HepG2 (cell line): ENCODE data around the gene B3GAT3. TPM values are rescaled to one million over a fixed set of nuclear protein-coding genes. Genes with fewer than 3 reads are reported as not detected.

Source experiments
- ATAC-seq: fragments of 200-7000 bp; cut with Tn5 transposase; 3 replicates; pipeline ENCODE4 v1.9.1; 2020; ENCODE audit warnings: mild to moderate bottlenecking, moderate library complexity
- BruUV-seq: library from RNA; stranded (reverse); fragments of 400-500 nt; replicated peaks from 2 replicates; lab custom pipeline; 2021; lab: Mats Ljungman, UMichigan
- CTCF ChIA-PET: fragments of 300-600 bp; formaldehyde crosslinking; extraction: SDS; loops from one replicate; lab custom pipeline; 2021; ENCODE audit warnings: low total read pairs, inconsistent platforms, low intra/inter-chr PET ratio; lab: Yijun Ruan, JAX
- POLR2A ChIA-PET: fragments of 350-600 bp; sonication (Branson Sonifier 250); formaldehyde crosslinking; loops from one replicate; lab custom pipeline; 2020; ENCODE audit warnings: antibody characterized with exemption, inconsistent platforms; lab: Yijun Ruan, JAX
- DNase-seq: peaks from one replicate; pipeline ENCODE4 v3.0.0-alpha.2; 2015; ENCODE audit warnings: low spot score
- FAIRE-seq: peaks from 3 replicates; lab custom pipeline; 2011; peaks lifted over from hg19 to GRCh38; lab: Jason Lieb, UNC
- H2AFZ ChIP-seq: one replicate; pipeline ENCODE4 v1.6.1; 2011; ENCODE audit warnings: low read length, inconsistent platforms
- H3K27ac ChIP-seq: fragments of 300-600 bp; 3 replicates; pipeline ENCODE4 v1.8.0; 2011; ENCODE audit warnings: mixed run types, mild to moderate bottlenecking, mixed read lengths, low read length, inconsistent platforms; ENCODE audit not compliant: insufficient read depth; ENCODE audit errors: extremely low read length
- H3K27me3 ChIP-seq, 2 experiments: fragments of 200-600 bp in 1 of 2; 2 replicates in 1 of 2; 3 replicates in 1 of 2; pipeline versions ENCODE4 v1.6.0 to v1.8.0; 2011; ENCODE audit warnings: low read length in 2 of 2, mild to moderate bottlenecking in 2 of 2, moderate library complexity in 2 of 2, inconsistent platforms in 1 of 2; ENCODE audit not compliant: insufficient read depth in 2 of 2, control insufficient read depth in 1 of 2
- H3K36me3 ChIP-seq, 2 experiments: fragments of 200-600 bp in 1 of 2; replicated peaks in 1 of 2; 2 replicates in 1 of 2; 3 replicates in 1 of 2; pipeline versions ENCODE4 v1.5.1 to v1.8.0; 2011; ENCODE audit warnings: low read length in 2 of 2, inconsistent platforms in 1 of 2; ENCODE audit not compliant: insufficient read depth in 2 of 2, control insufficient read depth in 1 of 2
- H3K4me1 ChIP-seq: 2 replicates; pipeline ENCODE4 v1.5.1; 2012; ENCODE audit warnings: low read length, inconsistent platforms; ENCODE audit not compliant: insufficient read depth
- H3K4me2 ChIP-seq: 2 replicates; pipeline ENCODE4 v1.6.0; 2011; ENCODE audit warnings: low read depth, low read length, inconsistent platforms
- H3K4me3 ChIP-seq, 3 experiments: fragments of 200-600 bp in 1 of 3; sonication (generic), shearing (Covaris generic) in 1 of 3; replicated peaks in 1 of 3; 2 replicates each; pipeline ENCODE4 v1.5.1; 2011 to 2016; ENCODE audit warnings: low read length in 3 of 3, inconsistent platforms in 2 of 3, low read depth in 2 of 3, mild to moderate bottlenecking in 2 of 3, control low read depth in 1 of 3, mixed read lengths in 1 of 3; ENCODE audit not compliant: insufficient read depth in 1 of 3
- H3K79me2 ChIP-seq: one replicate; pipeline ENCODE4 v1.6.1; 2011; ENCODE audit warnings: low read length, inconsistent platforms; ENCODE audit not compliant: insufficient read depth
- H3K9ac ChIP-seq: 2 replicates; pipeline ENCODE4 v1.6.0; 2011; ENCODE audit warnings: mild to moderate bottlenecking, low read depth, low read length, inconsistent platforms; ENCODE audit not compliant: insufficient read depth
- H3K9me3 ChIP-seq: 2 replicates; pipeline ENCODE4 v1.5.1; 2012; ENCODE audit warnings: mild to moderate bottlenecking, low read length
- H4K20me1 ChIP-seq: 2 replicates; pipeline ENCODE4 v1.6.0; 2011; ENCODE audit warnings: inconsistent platforms, mild to moderate bottlenecking, low read length, moderate library complexity; ENCODE audit not compliant: insufficient read depth
- ATM ChIP-seq: fragments of 450-650 bp; IDR thresholded peaks from 2 replicates; pipeline ENCODE4 v1.7.1; 2017; ENCODE audit warnings: mild to moderate bottlenecking, borderline replicate concordance
- CBX1 ChIP-seq: IDR thresholded peaks from one replicate; pipeline ENCODE4 v1.6.1; 2016; ENCODE audit warnings: antibody characterized with exemption, low read depth
- CERS6 ChIP-seq: sonication (generic); formaldehyde crosslinking; IDR thresholded peaks from 2 replicates; pipeline ENCODE4 v1.5.0; 2020; ENCODE audit warnings: missing genetic modification reagents
- E2F5 ChIP-seq: sonication (generic); formaldehyde crosslinking; conservative IDR thresholded peaks from 2 replicates; pipeline ENCODE4 v1.4.0; 2020; ENCODE audit warnings: missing genetic modification reagents
- FOXK2 ChIP-seq: fragments of 450-650 bp; IDR thresholded peaks from 2 replicates; pipeline ENCODE4 v1.6.1; 2016
- MEF2D ChIP-seq: sonication (generic); formaldehyde crosslinking; IDR thresholded peaks from 2 replicates; pipeline ENCODE4 v1.5.1; 2020; ENCODE audit warnings: mild to moderate bottlenecking, missing genetic modification reagents
- MIER3 ChIP-seq: IDR thresholded peaks from 2 replicates; pipeline ENCODE4 v1.6.1; 2016; ENCODE audit warnings: missing compliant biosample characterization, borderline replicate concordance
- RFX1 ChIP-seq: fragments of 450-650 bp; IDR thresholded peaks from 2 replicates; pipeline ENCODE4 v1.6.1; 2017
- ZFP82 ChIP-seq: sonication (generic); formaldehyde crosslinking; IDR thresholded peaks from 2 replicates; pipeline ENCODE4 v1.5.1; 2020; ENCODE audit warnings: mild to moderate bottlenecking, missing genetic modification reagents, borderline replicate concordance
- ZNF160 ChIP-seq: sonication (generic); formaldehyde crosslinking; IDR thresholded peaks from 2 replicates; pipeline ENCODE4 v1.8.0; 2022; ENCODE audit warnings: mild to moderate bottlenecking, inconsistent platforms, missing genetic modification reagents
- ZNF30 ChIP-seq: sonication (generic); formaldehyde crosslinking; IDR thresholded peaks from 2 replicates; pipeline ENCODE4 v1.5.0; 2020; ENCODE audit warnings: mild to moderate bottlenecking, missing genetic modification reagents
- ZNF343 ChIP-seq: sonication (generic); formaldehyde crosslinking; IDR thresholded peaks from 2 replicates; pipeline ENCODE4 v1.4.0; 2020; ENCODE audit warnings: mild to moderate bottlenecking, missing genetic modification reagents
- ZNF414 ChIP-seq: sonication (generic); formaldehyde crosslinking; IDR thresholded peaks from 2 replicates; pipeline ENCODE4 v1.5.0; 2020; ENCODE audit warnings: missing genetic modification reagents
- ZNF512 ChIP-seq: sonication (generic); formaldehyde crosslinking; IDR thresholded peaks from 2 replicates; pipeline ENCODE4 v1.4.0; 2020; ENCODE audit warnings: mild to moderate bottlenecking, missing genetic modification reagents
- ZNF670 ChIP-seq: sonication (generic); formaldehyde crosslinking; IDR thresholded peaks from 2 replicates; pipeline ENCODE4 v1.8.0; 2022; ENCODE audit warnings: mild to moderate bottlenecking, missing genetic modification reagents, borderline replicate concordance
- ZSCAN21 ChIP-seq: sonication (generic); formaldehyde crosslinking; IDR thresholded peaks from 2 replicates; pipeline ENCODE4 v1.8.0; 2022; ENCODE audit warnings: mild to moderate bottlenecking, missing genetic modification reagents, moderate library complexity, borderline replicate concordance
- WGBS: methylation state at CpG from one replicate; pipeline ENCODE4 v1.1.6; 2017; ENCODE audit warnings: low lambda C conversion rate; 5-methylcytosine and 5-hydroxymethylcytosine counted together
- in situ Hi-C: cut with HindIII; loops from 2 replicates; pipeline ENCODE4 v1.10.0; 2017; ENCODE audit warnings: low pct_unique_long_range_greater_than_20kb; ENCODE audit not compliant: extremely low pct_ligation_motif_present
- intact Hi-C: fragments of 100-400 bp; cut with micrococcal nuclease; formaldehyde crosslinking; loops from one replicate; pipeline ENCODE4 v1.10.0; 2022; ENCODE audit not compliant: unreplicated experiment
- polyA plus RNA-seq, 8 experiments: library from polyadenylated mRNA; depleted of rRNA in 3 of 8; stranded (reverse) in 7 of 8; unstranded in 1 of 8; fragments of >200 nt; fragmentation: Illumina TruSeq in 4 of 8; extraction: Trizol in 4 of 8; gene quantifications; 2 replicates each; pipeline versions ENCODE4 v1.2.1 to v1.2.3, GENCODE V29; 2011 to 2016; ENCODE audit warnings: low read depth in 4 of 8, missing spikeins in 1 of 8, mixed read lengths in 1 of 8; ENCODE audit not compliant: insufficient read depth in 1 of 8
- total RNA-seq, 5 experiments: library from RNA; depleted of rRNA; stranded (reverse); fragments of >200 nt; fragmentation: Illumina TruSeq; extraction: Trizol; gene quantifications; 2 replicates each; pipeline ENCODE4 v1.2.3, GENCODE V29; 2016; ENCODE audit warnings: low read depth in 1 of 5

Gene B3GAT3
- total and polyA plus RNA-seq, 2 of the 13 experiments (the other 11 are each of a cell fraction or from before 2014, with no cell fraction given): 21.3 to 26.1 TPM

GRCh38 chr11:62603776-62604299 is 17.9 kb downstream of the B3GAT3 start:
- Histone ChIP-seq H2AFZ (no peak overlapping the region), H4K20me1 (no peaks in the 10 kb centered on the region), H3K4me3 (no peak overlapping the region), H3K9me3 (no peaks in the 10 kb centered on the region), H3K79me2 (peaks cover 25% of the 10 kb centered on the region), H3K36me3 (peaks cover 0 to under 1% of the 10 kb centered on the region in 2 experiments; a peak in 3 of 5 replicates), H3K27ac (no peak overlapping the region), H3K27me3 (no peaks in the 10 kb centered on the region; a peak in 1 of 5 replicates), H3K9ac (no peak overlapping the region), H3K4me2 (no peak overlapping the region), H3K4me1 (peaks cover 48% of the 10 kb centered on the region)
- in situ Hi-C loops: no loop called here
- ChIA-PET POLR2A (interaction anchor here (1.0 to 2.0 kb wide), 4 partner anchors 12 to 237 kb away, joined by 3 to 8 read pairs (median 6); partner anchors contain the start of genes B3GAT3, C11orf98, CSKMT and TUT1), CTCF (no interaction called here)
- no peak for DNase-seq
- peak; percentile 40 for TF ChIP-seq RFX1
- TF ChIP-seq ZFP82 (CRISPR knock-in tag): no peak
- TF ChIP-seq ZNF670 (CRISPR knock-in tag): no peak
- no peak for FAIRE-seq
- 98% methylated on average over 8 of the region's 8 CpGs for WGBS
- intact Hi-C loops: no loop called here
- BruUV-seq: no TSS peak
- no peak for ATAC-seq

GRCh38 chr11:62603072-62603408 is 18.7 kb downstream of the B3GAT3 start:
- no peaks in the 10 kb centered on the region for H3K9me3 ChIP-seq
- in situ Hi-C loops: no loop called here
- BruUV-seq: no TSS peak
- no peak overlapping the region for H3K9ac ChIP-seq
- no peak overlapping the region for H3K27ac ChIP-seq
- intact Hi-C loops: no loop called here
- H3K4me3 ChIP-seq: no peak overlapping the region
- H2AFZ ChIP-seq: no peak overlapping the region
- FAIRE-seq (no peak), DNase-seq (no peak), ATAC-seq (no peak)
- 96% methylated on average over 12 of the region's 13 CpGs for WGBS
- peaks cover 33% of the 10 kb centered on the region for H3K79me2 ChIP-seq
- POLR2A ChIA-PET: interaction anchor here (1.8 to 3.5 kb wide), 3 partner anchors 11 to 62 kb away, joined by 5 to 137 read pairs (median 6); partner anchors contain the start of genes B3GAT3, C11orf98, CSKMT and TUT1
- no peak overlapping the region for H3K4me2 ChIP-seq
- H4K20me1 ChIP-seq: no peaks in the 10 kb centered on the region
- peaks cover 55% of the 10 kb centered on the region for H3K4me1 ChIP-seq
- H3K27me3 ChIP-seq: no peaks in the 10 kb centered on the region; a peak in 1 of 5 replicates
- CTCF ChIA-PET: no interaction called here
- peaks cover under 1 to 9% of the 10 kb centered on the region in 2 experiments; a peak in 4 of 5 replicates for H3K36me3 ChIP-seq
- no peak for TF ChIP-seq FOXK2
- no peak for TF ChIP-seq MIER3 (CRISPR knock-in tag)
- no peak for TF ChIP-seq ZNF512 (CRISPR knock-in tag)
- TF ChIP-seq CERS6 (CRISPR knock-in tag): no peak
- TF ChIP-seq MEF2D (CRISPR knock-in tag): no peak
- no peak for TF ChIP-seq ATM
- no peak for TF ChIP-seq E2F5 (CRISPR knock-in tag)
- TF ChIP-seq ZNF160 (CRISPR knock-in tag): no peak
- no peak for TF ChIP-seq ZNF414 (CRISPR knock-in tag)
- TF ChIP-seq ZNF30 (CRISPR knock-in tag): no peak
- no peak for TF ChIP-seq CBX1
- TF ChIP-seq ZSCAN21 (CRISPR knock-in tag): no peak
- no peak for TF ChIP-seq ZNF343 (CRISPR knock-in tag)
